GM18858 (cell line): ENCODE data around the gene PIK3R1.
A peak's percentile ranks its signal among the peaks of the same experiment; 100 is the strongest.
"Not testable (repeated sequence)": the region's sequence is repeated elsewhere in the genome, so short reads cannot be mapped to it uniquely, and the experiment has no call there.

Experiments
- ATAC-seq: cut with Tn5 transposase; IDR thresholded peaks from one replicate; pipeline ENCODE4 v1.9.1; 2021; ENCODE audit not compliant: unreplicated experiment

Gene PIK3R1

DNA sequence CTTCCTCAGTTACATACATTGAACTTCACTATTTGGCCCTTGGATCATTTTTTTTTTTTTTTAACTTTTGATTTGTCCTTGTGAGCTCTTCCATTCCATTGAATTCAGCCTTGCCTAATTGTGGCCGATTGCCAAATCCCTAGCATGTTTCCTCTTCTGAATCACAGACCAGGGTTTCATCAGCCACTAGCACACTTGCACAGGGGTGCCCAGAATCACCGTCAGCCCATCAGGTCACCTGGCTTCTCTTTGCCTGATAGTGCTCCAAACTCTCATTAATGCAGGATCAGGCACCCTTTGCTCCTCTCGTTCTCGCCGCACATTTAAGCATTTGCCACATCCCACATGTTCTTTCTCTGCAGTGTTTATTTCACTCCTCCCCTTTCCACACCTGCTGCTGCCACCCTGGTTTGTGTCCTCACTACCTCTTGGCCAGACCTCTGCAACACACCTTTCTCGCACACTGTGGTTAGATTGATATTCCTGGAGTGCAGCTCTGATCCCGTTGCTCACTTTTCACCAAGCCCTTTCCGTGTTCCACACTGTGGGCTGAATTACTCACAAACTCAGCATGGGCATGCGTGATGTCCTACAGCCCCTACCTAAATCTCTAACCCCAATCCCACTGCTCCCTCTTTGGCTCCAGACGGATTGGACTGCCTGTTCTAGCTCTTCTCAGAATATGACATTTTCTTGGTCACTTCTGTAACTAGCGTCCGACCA is 9.8 kb downstream of the PIK3R1 start:
- no peak for ATAC-seq

DNA sequence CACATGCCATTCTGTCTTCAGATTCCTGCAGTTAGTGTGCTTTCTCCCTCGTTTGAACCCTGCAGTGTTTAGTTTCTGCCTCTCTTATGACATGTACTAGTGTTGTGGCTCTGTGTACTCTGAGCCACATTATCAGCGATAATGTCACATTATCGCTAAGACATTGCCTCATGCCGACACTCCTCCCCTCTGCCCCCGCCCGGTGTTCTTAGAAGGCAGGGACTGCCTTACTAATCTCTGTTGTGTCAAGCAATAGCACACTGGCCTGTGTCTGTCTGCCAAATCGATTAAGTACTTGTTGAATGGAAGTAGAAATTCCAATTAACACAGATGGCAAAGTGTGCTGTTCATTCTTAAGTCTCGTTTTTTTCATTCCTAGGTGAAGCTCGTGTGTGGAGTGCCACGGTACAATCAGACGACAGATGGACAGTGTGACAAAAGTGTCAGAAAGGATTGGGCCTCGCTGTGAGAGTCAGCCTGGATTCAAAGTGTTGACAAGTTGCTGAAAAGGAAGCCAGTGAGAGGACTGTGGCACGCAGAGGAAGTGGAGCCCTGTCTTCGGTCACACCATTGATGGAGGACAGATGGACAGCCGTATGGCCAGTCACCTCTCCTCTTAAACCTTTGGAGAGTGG is 10.5 kb downstream of the PIK3R1 start:
- ATAC-seq = no peak

DNA sequence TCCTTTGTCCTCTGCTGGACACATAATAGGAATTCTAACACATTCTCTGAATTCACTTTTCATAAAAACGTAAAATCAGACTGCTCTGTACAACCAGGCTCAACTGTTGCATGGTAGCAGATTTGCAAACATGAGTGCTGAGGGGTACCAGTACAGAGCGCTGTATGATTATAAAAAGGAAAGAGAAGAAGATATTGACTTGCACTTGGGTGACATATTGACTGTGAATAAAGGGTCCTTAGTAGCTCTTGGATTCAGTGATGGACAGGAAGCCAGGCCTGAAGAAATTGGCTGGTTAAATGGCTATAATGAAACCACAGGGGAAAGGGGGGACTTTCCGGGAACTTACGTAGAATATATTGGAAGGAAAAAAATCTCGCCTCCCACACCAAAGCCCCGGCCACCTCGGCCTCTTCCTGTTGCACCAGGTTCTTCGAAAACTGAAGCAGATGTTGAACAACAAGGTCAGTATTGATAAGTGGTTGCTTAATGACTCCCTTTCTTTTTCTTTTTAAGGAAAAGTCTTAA is 11.1 kb downstream of the PIK3R1 start:
- ATAC-seq = no peak

DNA sequence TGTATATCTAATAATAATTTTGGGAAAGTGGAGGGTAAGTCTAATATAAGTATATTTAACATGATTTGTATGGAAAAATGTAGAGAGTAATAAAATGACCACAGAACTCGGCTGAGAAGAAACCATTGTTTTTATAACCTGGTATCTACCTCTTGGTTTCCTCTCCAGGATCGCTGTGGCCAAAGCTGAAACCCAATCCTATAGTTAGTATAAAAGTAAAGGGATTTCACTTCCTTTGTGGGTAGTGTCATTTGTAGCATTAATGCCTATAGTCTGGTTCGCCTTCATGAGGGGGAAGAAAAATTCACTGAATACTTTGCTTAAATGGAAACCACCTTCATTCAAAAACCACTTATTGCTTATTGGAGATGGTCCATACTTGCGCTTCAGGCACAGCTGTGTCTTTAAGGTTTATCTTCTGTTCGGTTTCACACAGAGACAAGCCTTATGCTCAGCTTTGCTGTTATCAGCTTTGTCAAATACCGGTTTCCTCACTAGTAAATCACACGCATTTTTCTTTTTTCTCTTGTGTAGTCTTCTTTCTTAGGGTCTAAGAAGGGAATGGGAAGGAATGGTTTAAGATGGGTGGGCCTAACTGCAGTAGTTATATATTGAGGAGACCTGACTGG is 12.1 kb downstream of the PIK3R1 start:
- no peak for ATAC-seq

DNA sequence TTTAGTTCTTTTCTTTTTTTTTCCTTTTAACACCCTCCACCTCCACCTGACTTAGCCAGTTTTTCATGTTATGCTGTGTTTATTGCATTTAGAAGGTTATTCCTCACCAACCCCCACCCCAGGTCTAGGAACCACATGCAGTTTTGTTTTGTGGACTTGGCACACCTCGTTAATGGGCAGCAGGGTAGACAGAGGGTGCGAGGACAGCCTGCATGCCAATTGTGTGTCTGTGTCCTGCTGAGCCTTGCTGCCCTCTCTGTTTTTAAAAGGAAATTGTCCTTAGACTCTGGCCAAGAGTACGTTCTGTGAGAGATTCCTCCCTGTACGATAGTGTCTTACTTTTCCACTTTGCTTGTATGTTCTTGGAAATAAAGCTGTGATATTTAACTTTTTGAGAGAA is 13.9 kb downstream of the PIK3R1 start:
- ATAC-seq = no peak

DNA sequence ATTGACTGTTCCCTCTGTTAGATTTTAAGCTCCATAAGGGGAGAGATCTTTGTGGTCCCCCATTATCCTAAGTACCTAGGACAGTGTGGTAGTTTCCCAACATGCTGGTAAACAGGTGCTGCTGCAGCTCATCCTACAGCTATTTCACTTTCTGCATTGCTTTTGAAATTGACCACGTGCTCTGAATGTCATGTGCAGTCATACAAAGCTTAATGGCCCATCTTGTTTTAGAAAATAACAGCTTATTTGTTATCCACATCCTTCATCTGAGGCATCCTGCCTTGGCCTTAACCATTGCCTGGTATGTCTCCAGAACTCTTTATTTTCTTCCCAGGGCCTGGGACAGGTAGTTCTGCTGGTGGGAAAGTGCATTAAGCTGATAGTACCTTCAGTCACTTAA is 14.7 kb downstream of the PIK3R1 start:
- no peak for ATAC-seq

DNA sequence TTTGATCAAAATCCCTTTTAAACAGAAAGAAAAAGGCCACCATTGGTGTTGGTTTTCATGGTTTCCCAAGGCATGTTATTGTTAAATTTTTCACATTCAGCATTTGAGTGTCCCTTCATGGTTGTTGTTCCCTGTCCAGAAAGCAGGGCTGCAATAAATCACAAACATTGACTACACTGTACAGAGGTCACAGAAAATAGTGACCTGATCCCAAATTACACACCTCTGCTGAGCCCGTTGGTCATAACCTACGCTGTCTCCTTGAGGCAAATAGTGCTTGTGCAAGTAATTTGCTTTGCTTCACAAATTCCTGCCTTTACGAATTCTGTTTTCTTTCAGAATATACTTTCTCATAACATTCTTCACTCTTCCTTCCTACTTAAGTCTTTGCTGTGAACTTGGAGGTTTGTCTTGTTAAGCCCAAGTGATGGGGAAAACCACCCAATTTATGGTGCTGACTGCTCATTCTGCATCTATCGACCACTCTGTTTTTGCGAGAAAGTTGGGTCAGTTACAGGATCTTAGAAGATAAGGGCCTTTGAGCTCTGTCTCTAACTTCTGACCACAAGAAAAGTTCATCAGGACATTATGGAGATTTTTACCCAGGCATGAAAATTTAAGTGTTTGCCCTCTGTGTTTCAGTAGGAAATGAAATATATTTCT is 16.0 kb downstream of the PIK3R1 start:
- ATAC-seq = no peak

DNA sequence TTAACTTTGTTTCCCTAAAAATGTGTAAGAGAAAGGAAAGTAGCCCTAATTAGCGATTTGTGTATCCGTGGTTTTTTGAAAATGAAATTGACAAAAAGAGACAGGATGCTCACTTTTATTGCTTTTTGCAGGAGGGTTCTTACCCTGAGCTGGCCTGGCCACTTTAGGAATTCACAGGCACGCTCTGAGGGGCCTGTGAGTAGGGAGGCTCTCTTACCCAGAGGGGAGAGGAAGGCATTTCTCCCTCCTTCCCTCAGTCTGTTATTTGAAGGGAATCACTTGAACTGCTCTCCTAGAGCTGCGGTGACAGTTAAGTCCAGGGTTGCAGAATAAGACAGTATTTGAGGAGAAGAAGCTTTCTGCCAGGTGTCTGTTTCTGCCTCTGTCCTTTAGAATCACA is 16.7 kb downstream of the PIK3R1 start:
- ATAC-seq = no peak

DNA sequence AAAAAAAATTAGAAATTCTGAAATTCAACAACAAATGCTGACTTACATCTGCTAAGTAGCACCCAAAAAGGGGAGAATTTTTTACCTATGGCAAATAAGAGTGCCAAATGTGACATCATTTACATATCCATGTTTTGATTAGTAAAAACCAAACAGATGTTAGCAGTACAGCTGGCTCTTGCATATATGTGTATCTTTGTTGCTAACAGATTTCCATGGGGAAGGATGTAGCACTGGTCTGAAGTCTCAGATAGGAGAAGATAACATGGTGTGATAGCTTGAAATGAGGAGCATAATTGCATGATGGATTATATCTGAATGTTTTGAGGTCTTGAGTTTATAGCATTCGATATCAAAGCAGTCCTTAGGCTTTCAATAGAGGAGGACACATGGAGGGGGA is 17.5 kb downstream of the PIK3R1 start:
- ATAC-seq = no peak

DNA sequence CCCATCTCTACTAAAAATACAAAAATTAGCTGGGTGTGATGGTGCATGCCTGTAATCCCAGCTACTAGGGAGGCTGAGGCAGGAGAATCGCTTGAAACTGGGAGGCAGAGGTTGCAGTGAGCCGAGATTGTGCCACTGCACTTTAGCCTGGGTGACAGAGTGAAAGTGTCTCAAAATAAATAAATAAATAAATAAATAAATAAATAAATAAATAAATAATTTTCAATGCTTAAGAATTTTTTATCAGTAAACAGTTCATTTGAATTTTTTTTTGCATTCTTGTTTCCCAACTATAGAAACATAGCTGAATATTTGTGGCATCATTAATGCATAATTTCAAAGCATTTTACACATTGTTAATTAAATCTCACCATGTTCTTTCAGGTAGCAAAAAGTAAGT is 19.7 kb downstream of the PIK3R1 start:
- not testable (repeated sequence) for ATAC-seq

DNA sequence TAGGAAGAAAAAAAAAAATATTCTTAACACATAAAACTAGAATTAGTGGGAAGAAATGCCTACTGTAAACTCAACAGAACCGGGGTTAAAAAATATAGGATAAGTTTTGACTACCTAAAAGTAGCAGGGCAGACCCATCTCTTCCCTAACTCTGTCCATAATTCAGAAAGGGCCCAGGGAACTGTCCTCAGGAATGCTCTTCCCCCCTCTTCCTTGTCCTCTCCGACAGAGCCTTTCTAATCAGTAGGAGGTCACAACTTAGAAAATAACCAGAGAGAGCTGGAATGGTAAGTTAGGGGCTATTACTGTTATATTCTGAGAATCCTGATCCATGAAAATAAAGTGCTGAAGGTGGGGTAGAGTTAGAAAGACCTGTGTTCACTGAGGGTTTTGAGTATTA is 22.2 kb downstream of the PIK3R1 start:
- no peak for ATAC-seq

DNA sequence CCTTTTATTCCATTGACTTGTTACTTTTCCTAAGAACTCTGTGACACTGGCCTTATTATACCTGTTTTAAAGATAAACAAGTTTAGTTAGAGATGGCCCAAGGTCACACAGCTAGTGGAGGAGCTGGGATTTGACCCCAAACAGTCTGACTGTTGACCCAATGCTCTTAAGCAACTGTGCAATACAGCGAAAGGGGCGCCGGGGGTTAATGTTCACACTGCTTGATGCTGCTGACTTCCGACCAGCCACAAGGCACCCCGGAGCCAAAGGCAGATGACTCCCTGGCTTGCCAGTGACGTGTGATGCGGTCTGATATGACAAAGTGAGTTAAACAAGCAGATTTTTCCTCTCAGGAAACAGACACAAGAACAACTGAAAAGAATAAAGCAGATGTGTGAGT is 23.9 kb downstream of the PIK3R1 start:
- ATAC-seq = peak; percentile 70

DNA sequence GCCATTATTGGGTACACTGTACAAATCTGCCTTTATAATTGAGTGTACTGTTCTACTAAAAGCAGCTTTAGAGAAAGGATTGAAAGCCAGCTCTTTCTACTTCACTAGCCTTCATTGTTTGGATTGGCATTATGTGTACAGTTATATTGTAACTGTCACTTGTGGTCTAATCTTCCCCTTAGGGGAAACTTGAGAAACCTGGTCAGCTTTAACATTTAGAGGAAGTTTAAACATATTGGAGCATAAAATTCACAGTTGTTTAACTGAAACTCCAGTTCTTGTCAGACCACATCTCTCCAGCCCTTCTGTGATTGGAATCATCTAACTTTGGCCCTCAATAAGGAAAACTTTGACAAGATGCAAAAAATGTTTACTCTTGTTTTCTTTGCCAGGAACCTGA is 24.6 kb downstream of the PIK3R1 start:
- peak; percentile 63 for ATAC-seq

DNA sequence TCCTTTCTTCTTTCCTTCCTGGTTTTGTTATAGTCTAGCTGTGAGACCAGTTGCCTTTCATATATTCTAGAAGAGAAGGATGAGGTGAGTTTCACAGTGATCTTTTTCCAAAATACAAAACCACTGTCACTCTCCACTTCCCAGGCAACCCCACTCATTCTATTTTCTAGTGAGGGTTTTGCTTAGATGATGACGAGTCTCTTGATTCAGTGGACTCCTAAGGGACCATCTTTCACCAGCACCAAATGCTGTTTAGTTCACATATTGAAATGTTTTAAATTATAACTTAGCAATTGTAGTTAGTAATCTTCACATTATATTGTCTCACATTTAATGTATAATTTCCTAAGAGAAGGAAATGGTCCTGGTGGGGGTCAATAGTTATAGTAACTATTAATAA is 25.2 kb downstream of the PIK3R1 start:
- no peak for ATAC-seq

DNA sequence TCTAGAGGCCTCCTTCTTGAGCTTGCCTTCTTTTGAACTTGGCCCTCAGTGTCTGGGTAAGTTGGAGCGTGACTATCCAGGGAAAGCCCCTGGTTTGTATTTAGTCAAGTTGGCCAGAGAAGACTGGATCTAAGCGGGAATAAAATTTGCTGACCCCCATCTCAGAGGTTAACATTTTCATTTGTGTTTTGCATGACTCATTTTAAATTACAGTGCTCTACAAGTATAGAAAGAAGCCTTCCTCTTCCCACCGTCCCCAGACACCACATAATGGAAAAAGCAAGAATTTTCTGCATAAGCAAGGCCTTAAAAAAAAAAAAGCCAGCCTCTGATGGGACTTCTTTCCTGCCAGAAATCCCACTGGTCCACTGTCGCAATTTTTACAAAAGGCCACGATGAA is 27.2 kb downstream of the PIK3R1 start:
- no peak for ATAC-seq

DNA sequence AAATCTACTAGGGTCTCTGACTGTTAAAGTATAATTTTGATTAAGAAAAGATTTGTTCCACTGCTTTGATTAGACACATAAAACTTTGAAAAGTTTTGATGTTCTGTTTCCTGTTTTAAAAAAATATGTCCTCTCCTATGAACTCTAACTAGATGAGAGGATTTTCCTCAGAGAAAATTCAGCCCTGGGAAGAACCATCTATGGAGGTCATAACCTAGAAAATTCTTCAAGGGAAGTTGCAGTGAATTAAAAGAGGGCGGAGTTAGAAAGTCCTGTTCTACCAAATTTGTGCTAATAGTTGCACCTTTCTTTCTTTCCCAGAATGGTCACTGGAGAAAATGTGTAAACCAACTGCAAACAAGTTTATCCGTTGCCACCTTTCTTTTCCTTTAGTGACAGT is 27.7 kb downstream of the PIK3R1 start:
- ATAC-seq = no peak

DNA sequence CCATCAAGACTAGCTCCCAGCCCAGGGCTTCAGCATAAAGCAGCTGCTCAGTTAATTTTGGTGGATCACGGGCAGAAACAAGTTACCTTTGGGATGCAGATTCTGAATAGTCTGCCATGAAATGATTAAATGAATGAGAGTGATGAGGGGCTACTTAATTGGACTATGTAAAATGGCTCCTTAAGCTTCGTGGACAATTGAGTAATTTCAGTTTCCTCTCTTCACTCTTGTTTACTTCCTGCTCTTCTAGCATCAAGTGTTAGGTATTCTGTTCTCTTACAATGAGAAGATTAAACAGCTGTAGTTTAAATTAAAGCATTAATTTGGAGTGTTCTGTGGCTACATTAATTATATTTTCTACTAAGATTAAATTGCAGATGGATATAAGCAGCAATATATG is 28.1 kb downstream of the PIK3R1 start:
- ATAC-seq = no peak

DNA sequence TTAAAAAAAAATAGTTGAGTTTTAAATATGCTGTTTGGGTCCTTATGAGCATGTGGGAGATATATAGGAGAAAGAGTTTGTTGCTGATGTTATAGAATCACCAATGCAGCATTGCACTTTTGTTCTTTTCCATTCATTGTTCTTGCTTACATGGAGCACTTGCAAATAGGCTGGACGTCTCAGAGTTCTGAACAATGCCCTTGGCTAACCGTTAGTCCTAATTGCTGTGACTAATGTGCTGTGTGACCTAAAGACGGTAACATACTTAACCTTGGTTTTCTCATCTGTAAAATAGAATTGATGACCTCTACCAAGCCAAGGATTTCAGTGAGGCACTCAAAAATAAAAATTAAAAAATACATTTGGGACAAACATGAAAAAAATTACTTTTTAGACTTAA is 29.8 kb downstream of the PIK3R1 start:
- no peak for ATAC-seq

DNA sequence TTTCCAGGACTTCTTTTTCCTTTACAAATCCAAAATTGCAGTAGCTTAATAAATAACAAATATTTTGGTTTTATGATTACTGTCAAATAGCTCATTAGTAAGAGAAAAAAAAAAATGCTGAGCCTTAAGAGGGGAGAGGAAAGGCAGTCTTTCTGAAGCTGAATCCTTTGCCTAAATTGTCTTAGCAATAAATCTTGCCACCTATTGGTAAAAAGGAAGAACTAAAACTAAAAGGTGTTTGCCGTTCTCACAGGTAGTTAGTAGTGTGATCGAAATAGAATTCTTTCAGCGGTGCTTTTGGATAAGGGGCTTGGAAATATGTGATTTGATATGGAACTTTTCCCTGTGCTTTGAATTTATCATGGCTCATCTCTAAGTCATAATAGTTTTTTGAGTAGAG is 31.2 kb downstream of the PIK3R1 start:
- no peak for ATAC-seq

DNA sequence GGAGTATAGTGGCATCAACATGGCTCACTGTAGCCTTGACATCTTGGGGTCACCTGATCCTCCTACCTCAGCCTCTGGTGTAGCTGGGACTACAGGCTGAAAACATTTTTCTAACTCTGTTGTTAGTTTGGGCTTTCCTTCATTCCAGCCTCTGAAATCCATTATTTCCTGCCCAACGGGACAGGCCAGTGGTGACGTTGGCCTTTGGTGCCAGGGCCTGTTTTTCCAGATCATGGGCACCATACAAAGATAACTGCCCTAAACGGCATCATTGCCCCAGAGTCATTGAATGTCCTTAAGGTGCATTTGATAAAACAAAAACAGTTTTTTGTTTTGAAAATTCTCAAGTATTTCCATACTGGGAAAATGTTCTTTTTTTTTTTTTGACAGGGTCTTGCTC is 32.1 kb downstream of the PIK3R1 start:
- no peak for ATAC-seq

DNA sequence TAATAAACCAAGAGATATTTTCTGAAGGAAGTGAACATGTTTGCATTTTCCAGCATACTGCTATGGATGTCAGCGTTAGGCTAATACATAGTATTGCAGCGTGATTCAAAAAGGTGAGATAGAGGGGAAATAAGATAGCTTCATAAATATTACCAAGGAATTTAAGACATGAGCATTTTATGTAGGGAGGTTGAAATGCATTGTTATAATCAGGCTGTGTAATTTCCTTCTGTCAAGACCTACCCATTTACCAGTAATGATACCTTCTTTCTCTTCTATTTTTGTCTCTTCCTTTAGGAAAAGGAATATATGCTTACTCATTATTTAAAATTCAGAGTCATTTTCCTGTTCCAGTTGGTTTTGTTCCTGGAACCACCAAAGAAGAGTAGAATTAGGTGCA is 33.3 kb downstream of the PIK3R1 start:
- ATAC-seq = no peak

DNA sequence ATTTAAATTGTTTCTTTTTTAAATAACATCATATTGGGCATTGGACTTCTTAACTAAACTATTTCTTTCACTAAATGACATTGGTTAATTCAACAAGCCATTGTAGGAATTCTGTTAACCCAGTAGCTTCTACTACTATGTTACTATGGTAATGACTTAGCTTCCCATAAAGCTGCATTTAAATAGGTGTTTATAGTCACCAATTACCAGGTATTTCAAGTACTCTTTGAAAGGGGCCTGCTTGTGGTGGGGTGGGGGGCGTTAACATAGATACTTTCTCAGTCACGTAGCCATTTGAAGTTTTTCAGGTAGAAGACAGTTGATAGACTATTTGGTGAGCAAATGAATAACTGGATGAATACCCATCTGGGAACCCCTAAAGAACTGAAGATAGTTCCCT is 34.0 kb downstream of the PIK3R1 start:
- no peak for ATAC-seq
